Effector memory CD8-positive, alpha-beta T cell (primary cell): Measurements from ENCODE around the gene REEP2.

Experiments
- ATAC-seq: fragments of 150-1000 bp; cut with Tn5 transposase; replicated peaks from 2 replicates; pipeline ENCODE4 v1.10.0; 2021; ENCODE audit warnings: mild to moderate bottlenecking, moderate library complexity
- DNase-seq, 3 experiments: peaks; one replicate each; pipeline ENCODE4 v3.0.0; 2021
- H3K27ac Mint-ChIP-seq, 2 donors: one replicate each; pipeline ENCODE4 v1.8.0; 2022; ENCODE audit warnings: mild to moderate bottlenecking in 2 of 2, mixed read lengths in 2 of 2, moderate library complexity in 2 of 2
- H3K27me3 Mint-ChIP-seq, 2 donors: one replicate each; pipeline ENCODE4 v1.8.0; 2022; ENCODE audit warnings: mixed read lengths in 2 of 2
- H3K36me3 Mint-ChIP-seq: one replicate; pipeline ENCODE4 v1.8.0; 2022; ENCODE audit warnings: mild to moderate bottlenecking, moderate library complexity, mixed read lengths; ENCODE audit not compliant: insufficient read depth
- H3K4me1 Mint-ChIP-seq, 2 donors: one replicate each; pipeline ENCODE4 v1.8.0; 2022; ENCODE audit warnings: low read depth in 2 of 2, mixed read lengths in 2 of 2
- H3K4me3 Mint-ChIP-seq, 2 donors: one replicate each; pipeline ENCODE4 v1.8.0; 2022; ENCODE audit warnings: mild to moderate bottlenecking in 2 of 2, mixed read lengths in 2 of 2, moderate library complexity in 2 of 2
- H3K9me3 Mint-ChIP-seq, 2 donors: one replicate each; pipeline ENCODE4 v1.8.0; 2022; ENCODE audit warnings: mixed read lengths in 2 of 2

REEP2 gene

DNA sequence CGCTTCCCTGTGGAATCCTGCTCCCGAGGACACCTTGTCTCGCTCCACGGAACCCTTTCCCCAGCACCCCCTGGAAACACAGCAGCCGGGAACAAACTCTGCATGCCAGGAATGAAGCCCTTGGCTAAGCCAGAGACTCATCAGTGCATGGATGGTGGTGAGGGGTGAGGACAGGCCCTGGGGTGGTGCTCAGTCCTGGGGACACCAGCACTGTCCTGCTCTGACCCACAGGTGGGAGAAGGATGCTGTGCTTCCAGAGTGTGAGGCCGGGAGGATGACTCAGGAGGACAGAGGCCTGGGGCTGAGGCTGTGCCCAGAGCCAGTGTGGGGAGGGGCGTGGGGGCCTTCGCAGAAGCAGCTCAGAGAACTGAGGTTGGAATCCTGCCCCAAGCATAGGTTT, 15.3 kb downstream of the REEP2 start:
- peaks cover 17 to 19% of the 10 kb centered on the region in 2 donors for H3K4me1 Mint-ChIP-seq
- no peaks in the 10 kb centered on the region for H3K9me3 Mint-ChIP-seq
- no peak overlapping the region for H3K4me3 Mint-ChIP-seq
- DNase-seq, result no peak
- ATAC-seq, result no peak
- no peak overlapping the region for H3K27ac Mint-ChIP-seq
- H3K36me3 Mint-ChIP-seq, result peaks cover 8% of the 10 kb centered on the region
- no peaks in the 10 kb centered on the region for H3K27me3 Mint-ChIP-seq

DNA sequence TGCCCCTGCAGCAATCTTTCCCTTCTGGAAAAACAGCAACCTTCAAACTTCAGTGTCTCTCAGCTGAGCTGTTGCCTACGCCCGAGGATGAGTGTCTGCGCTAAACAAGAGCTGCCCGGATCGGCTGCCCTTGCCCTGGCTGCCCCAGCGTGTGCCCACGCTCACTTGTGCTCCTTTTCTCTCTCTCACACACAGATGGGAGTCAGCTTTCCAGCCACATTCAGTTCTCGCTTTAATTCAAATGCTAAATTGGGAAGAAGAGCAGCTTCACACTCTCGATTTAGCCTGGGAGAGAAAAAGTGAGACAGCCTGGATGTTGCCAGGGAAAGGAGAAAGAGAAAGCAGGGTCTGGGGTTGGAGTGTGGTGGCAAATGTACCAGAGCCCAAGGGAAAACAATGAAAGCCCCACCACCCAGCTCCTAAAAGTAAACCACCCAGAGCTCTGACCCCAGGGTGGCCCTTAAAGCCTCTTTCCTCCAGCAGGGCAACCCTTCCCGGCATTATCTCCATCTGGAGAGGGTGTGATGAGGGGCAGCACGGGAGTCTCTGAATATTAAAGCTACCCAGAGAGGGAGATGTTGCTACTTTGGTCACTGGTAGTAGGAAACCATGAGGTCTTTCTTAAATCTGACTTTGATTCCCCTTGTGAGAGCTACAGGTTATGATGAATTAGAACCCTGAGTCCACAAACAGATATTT, 16.5 kb downstream of the REEP2 start:
- Mint-ChIP-seq H3K4me3 (no peak overlapping the region), H3K27ac (peak overlapping the region in 1 of 2 donors; percentile 67), H3K9me3 (no peaks in the 10 kb centered on the region), H3K27me3 (no peaks in the 10 kb centered on the region), H3K4me1 (peaks cover 23 to 25% of the 10 kb centered on the region in 2 donors), H3K36me3 (peaks cover 11% of the 10 kb centered on the region)
- ATAC-seq, result no peak
- no peak for DNase-seq

DNA sequence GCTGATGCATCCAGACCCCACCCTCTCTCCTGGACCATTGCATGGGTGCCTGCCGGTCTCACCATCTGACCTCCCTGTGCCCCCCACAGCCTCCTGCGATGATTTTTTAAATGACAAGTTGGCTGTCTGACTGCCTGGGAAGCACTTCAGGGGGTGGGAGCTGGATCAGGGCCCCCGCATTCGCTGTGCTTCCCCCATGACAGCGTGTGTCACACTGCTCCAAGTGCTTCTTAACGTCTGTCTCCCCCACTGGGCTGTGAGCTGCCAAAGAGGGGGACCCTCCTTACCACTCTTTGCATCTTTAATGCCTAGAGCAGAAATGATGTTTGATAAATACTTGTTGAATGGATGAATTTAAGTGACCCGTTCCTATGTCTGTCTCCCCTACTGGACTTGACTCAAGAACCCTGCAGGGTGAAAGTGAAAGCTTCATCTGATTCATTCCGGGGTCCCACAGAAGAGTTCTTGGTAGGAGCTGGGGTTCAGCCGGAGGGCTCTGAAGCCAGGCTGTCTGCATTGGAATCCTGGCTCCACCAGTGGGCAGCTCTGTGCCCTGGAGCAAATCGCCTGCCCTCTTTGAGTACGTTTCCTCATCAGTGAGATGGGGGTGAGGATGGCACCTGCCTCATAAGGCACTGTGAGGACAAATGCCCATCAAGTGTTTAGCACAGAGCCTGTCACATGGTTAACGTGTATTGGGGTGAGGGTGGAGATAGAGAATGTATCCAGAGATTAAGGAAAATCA, 18.8 kb downstream of the REEP2 start:
- Mint-ChIP-seq H3K27ac (peak overlapping the region; percentile 98 to 100), H3K9me3 (no peaks in the 10 kb centered on the region), H3K4me3 (peak overlapping the region in 1 of 2 donors; percentile 27), H3K4me1 (peaks cover 29 to 31% of the 10 kb centered on the region in 2 donors), H3K27me3 (no peaks in the 10 kb centered on the region), H3K36me3 (peaks cover 6% of the 10 kb centered on the region)
- ATAC-seq (no peak), DNase-seq (no peak)

DNA sequence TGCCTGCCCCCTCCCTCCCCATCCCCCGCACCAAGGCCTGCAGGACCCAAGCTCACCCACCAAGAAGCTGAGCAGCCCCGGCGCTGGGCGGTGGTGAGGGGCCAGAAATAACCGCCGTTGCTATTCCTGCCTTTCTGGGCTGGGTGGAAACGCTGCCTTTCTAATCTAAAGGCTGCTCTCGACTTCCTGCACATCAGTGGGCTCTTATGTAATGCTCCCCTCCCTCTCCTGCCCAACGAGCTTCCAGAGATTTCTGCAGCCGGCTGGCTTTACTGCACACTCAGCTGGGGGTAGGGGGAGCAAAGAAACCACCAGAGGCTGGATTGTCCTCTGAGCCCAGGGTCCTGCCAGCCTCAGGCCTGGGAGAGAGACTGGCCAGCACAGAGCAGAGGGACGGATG, 19.5 kb downstream of the REEP2 start:
- Mint-ChIP-seq H3K4me1 (peaks cover 29 to 31% of the 10 kb centered on the region in 2 donors), H3K27me3 (no peaks in the 10 kb centered on the region), H3K9me3 (no peaks in the 10 kb centered on the region), H3K4me3 (no peak overlapping the region), H3K36me3 (peaks cover 8% of the 10 kb centered on the region), H3K27ac (peak overlapping the region; percentile 98 to 100)
- DNase-seq, result no peak
- no peak for ATAC-seq

DNA sequence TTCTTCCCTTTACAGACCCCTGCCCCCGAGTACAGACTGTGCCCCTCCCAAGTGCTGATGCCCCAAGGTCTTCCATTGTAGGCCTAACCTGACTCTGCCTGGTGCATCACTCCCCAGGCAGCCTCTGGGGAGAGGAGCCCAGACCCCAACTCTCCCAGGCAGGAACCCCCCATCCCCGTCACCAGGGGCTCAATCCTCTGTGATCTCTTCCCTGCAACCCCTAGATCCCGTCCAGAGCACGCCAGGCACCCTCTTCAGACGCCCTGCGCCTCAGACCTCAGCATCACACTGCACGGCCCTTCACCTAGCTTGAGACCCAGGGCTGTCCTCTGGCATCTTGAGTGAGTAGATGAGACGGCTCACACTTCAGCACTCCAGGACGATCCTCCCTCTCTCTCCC, 20.0 kb downstream of the REEP2 start:
- H3K36me3 Mint-ChIP-seq, result peaks cover 13% of the 10 kb centered on the region
- ATAC-seq (peak; percentile 20), DNase-seq (no peak)
- H3K4me1 Mint-ChIP-seq, result peaks cover 29 to 31% of the 10 kb centered on the region in 2 donors
- H3K27me3 Mint-ChIP-seq, result no peaks in the 10 kb centered on the region
- H3K27ac Mint-ChIP-seq, result peak overlapping the region; percentile 98 to 100
- peak overlapping the region; percentile 74 to 76 for H3K4me3 Mint-ChIP-seq
- H3K9me3 Mint-ChIP-seq, result no peaks in the 10 kb centered on the region

DNA sequence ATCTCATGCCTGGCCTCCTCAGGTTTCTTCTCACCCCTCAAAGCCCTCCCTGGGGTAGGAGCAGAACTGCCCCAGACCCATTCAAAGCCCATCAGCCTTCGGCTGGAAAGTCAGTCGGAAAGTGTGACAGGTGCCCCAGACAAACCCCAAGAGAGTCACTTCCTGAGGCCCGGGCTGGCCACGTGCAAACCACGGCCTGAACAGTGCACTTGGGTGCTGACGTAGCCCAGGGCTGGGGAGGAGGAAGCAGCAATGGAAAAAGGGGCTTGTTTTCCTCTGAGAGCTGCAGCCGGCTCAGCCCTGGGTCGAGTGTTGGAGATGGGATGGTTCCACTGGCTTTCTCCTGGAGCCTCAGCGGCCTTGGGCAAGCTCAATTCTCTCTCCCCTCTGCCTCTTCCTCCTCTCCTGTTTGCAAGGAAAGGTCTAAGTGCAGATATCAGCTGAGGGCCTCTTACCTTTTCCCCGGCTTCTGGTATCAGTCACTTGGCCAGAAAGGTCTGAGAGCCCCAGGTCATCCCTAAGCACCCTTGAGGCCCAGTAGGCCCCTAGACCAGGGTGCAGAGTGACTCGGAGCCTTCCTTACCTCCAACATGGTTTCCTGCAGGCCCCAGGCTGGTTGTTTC, 20.6 kb downstream of the REEP2 start:
- Mint-ChIP-seq H3K36me3 (peaks cover 16% of the 10 kb centered on the region), H3K4me3 (peak overlapping the region; percentile 74 to 76), H3K27ac (peak overlapping the region; percentile 98 to 100), H3K27me3 (no peaks in the 10 kb centered on the region), H3K9me3 (no peaks in the 10 kb centered on the region), H3K4me1 (peaks cover 29 to 31% of the 10 kb centered on the region in 2 donors)
- peak; percentile 74 for ATAC-seq
- peak; percentile 77 to 80 (median 77) for DNase-seq

DNA sequence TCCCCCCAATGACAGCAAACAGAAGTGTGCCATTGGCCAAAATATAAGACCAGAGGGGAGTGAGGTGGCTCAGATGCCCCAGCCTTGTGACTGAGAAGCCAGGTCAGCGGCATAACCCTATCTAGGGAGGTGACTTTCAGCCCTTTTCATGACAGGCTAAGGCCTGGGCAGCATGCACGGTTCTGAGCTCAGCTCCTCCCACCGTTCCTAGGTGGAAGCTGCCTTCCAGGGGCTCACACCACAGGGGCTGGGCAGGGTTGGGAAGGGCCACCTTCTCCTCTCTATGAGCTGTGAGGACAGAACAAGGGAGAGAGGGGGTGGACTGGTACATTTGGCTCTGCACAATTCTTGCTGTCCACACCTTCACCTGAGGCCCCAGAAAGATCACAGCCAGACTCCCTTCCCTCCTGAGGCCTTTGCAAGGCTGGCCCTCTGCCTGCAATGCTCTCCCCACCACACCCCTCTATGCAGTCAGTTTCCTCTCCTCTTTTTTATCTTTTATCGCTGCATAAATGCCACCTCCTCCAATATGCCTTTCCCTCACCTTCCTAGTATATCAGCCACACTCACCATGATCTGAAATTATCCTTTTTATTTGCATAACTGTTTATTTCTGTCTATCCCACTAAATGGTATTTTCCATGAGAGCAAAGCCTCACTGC, 21.3 kb downstream of the REEP2 start:
- Mint-ChIP-seq H3K27ac (peak overlapping the region; percentile 98 to 100), H3K4me1 (peaks cover 29 to 31% of the 10 kb centered on the region in 2 donors), H3K36me3 (peaks cover 22% of the 10 kb centered on the region), H3K4me3 (peak overlapping the region; percentile 74 to 76), H3K9me3 (no peaks in the 10 kb centered on the region), H3K27me3 (no peaks in the 10 kb centered on the region)
- ATAC-seq, result no peak
- no peak for DNase-seq

DNA sequence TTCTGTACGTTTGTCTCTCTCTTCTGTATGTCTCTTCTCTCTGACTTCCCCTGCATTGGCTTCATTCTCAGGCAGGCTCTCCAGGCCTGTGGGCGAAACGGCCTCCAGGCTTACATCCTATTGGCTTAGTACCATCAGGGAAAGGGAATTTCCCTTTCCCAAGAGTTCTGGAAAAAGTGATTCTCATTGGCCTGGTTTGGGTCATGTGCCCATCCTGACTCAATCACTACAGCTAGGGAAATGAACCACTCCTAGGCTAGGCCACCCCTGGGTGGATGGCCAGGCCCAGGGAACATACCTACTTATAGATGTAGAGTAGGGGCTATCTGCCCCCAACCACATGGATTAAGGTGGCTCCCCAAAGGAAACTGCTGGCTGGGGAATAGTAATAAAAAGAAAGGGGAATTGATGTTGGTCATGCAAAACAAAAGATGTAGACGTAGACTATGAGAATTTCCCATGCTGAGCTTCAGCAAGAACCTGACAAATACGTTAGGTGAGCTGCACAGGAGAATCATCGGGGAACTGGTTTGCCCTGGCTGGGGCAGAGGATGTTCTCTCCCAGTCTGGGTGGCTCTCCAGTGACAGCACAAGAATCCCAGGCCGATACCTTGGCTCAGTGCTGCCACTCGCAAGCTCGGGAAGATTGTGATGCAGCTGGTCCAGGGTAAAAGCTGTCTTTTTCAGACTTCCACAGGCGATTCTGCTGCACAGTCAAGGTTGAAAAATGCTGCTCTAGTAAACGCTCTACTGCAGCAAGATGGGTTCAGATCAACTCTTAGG, 22.7 kb downstream of the REEP2 start:
- no peak for ATAC-seq
- DNase-seq, result no peak
- Mint-ChIP-seq H3K36me3 (peaks cover 33% of the 10 kb centered on the region), H3K27me3 (no peaks in the 10 kb centered on the region), H3K9me3 (no peaks in the 10 kb centered on the region), H3K27ac (peak overlapping the region; percentile 98 to 100), H3K4me3 (no peak overlapping the region), H3K4me1 (peaks cover 29 to 32% of the 10 kb centered on the region in 2 donors)

DNA sequence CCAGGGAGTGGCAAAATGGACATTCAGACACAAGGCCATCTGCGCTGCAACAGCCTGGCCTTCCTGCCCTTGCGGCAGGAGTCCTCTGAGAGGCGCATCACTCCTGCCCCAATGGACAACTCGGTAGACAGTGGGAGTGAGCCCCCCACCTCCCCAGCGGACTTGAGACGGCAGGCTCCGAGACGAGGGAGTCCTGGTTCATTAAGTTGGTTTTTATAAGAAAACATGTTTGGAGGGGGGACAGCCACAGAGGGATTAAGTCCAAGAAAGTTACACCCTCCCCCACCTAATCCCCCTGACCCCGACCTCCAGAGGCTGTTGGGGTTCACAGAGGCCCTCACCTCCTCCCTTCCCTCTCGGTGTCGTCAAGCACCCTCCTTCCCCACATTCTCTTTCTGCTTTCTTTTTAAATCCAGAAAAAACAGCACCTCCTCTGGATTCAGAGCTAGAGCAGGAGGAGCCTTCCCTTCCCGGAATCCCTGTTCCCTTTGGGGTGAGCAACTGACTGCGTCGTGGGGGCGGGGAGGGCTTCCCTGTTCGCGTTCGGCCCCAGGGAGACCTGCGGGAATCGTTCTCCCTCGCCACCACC, 24.7 kb downstream of the REEP2 start:
- H3K4me1 Mint-ChIP-seq, result peaks cover 36 to 42% of the 10 kb centered on the region in 2 donors
- no peak for DNase-seq
- ATAC-seq, result no peak
- no peaks in the 10 kb centered on the region for H3K27me3 Mint-ChIP-seq
- H3K36me3 Mint-ChIP-seq, result peaks cover 48% of the 10 kb centered on the region
- H3K27ac Mint-ChIP-seq, result peak overlapping the region; percentile 94 to 96
- peak overlapping the region; percentile 83 to 84 for H3K4me3 Mint-ChIP-seq
- H3K9me3 Mint-ChIP-seq, result no peaks in the 10 kb centered on the region

DNA sequence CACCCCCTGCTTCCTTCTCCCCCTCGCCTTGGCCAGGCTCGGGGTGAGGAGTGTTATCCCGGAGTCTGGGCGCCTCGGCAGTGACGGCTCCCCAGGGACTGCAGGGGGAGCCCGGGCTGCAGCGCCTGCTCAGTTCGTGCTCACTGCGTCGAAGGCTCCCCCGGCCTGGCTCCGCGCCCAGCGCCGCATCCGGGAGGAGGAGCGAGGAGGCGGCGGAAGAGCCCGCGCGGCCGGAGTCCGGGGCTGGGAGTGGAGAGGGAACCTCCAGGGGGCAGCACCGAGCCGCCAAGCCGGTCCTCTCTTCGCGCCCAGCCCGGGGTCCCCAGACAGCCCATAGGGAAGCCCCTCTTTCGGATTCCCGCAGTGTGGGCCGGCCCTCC, 25.1 kb downstream of the REEP2 start:
- H3K4me1 Mint-ChIP-seq, result peaks cover 32 to 39% of the 10 kb centered on the region in 2 donors
- ATAC-seq, result peak; percentile 56
- DNase-seq, result peak; percentile 91 to 93 (median 92)
- H3K9me3 Mint-ChIP-seq, result no peaks in the 10 kb centered on the region
- peak overlapping the region; percentile 94 to 96 for H3K27ac Mint-ChIP-seq
- no peaks in the 10 kb centered on the region for H3K27me3 Mint-ChIP-seq
- peak overlapping the region; percentile 83 to 84 for H3K4me3 Mint-ChIP-seq
- peaks cover 48% of the 10 kb centered on the region for H3K36me3 Mint-ChIP-seq

DNA sequence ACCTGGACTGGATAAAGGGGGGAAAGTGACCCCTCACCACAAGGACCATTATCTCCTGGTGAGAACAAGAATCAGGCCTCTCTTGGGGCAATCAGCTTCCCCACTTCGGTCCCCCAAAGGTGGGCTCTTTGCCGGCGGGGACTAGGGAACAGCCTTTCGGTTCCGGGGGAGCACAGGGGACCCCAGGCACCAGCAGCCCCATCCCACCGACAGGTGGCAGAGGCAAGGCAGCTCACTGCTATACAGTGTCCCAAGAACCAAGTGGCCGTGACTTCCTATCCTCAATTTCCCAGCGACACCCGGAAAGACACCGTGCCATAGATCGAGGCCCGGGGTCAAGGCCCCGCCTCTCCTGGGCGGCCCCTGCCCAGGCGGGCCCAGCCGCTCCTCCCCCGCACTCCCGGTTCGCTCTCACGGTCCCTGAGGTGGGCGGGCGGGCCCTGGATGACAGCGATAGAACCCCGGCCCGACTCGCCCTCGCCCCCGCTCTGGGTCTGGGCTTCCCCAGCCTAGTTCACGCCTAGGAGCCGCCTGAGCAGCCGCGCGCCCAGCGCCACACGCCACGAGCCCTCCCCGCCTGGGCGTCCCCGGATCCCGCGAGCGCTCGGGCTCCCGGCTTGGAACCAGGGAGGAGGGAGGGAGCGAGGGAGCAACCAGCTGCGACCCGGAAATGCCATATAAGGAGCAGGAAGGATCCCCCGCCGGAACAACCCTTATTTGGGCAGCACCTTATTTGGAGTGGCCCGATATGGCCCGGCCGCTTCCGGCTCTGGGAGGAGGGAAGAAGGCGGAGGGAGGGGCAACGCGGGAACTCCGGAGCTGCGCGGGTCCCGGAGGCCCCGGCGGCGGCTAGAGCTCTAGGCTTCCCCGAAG, 25.8 kb downstream of the REEP2 start:
- H3K9me3 Mint-ChIP-seq, result no peaks in the 10 kb centered on the region
- peak overlapping the region; percentile 94 to 96 for H3K27ac Mint-ChIP-seq
- H3K4me3 Mint-ChIP-seq, result peak overlapping the region; percentile 83 to 84
- peak; percentile 96 to 99 (median 97) for DNase-seq
- H3K4me1 Mint-ChIP-seq, result peaks cover 26 to 33% of the 10 kb centered on the region in 2 donors
- ATAC-seq, result peak; percentile 68
- peaks cover 45% of the 10 kb centered on the region for H3K36me3 Mint-ChIP-seq
- no peaks in the 10 kb centered on the region for H3K27me3 Mint-ChIP-seq
